ENCODE results near the gene MGAT4B. TPM values are rescaled to one million over a fixed set of nuclear protein-coding genes. Genes with fewer than 3 reads are reported as not detected.
A peak's percentile ranks its signal among the peaks of the same experiment; 100 is the strongest.

MGAT4B gene
- total and polyA plus RNA-seq, 2 of the 13 experiments (the other 11 are each of a cell fraction or from before 2014, with no cell fraction given): 93.5 to 130 TPM

- intact Hi-C loops (cut with micrococcal nuclease; ENCODE audit: unreplicated experiment): loop anchor here (2.0 kb wide), 2 partner anchors 13 to 21 kb away; no protein-coding TSS in a partner anchor
- FAIRE-seq: no peak
- no peak for DNase-seq (ENCODE audit: low spot score)
- POLR2A ChIA-PET: interaction anchor here (1.0 to 8.6 kb wide), 5 partner anchors 13 to 105 kb away, joined by 3 to 115 read pairs (median 7); partner anchors contain the start of gene SQSTM1
- Histone ChIP-seq H3K9me3 (ENCODE audit: low read length) (no peaks in the 10 kb centered on the region), H4K20me1 (ENCODE audit: insufficient read depth, low read length) (peaks cover 20% of the 10 kb centered on the region; the same call in 1 of the 2 replicates), H2AFZ (ENCODE audit: low read length) (no peak overlapping the region), H3K4me3 (replicated peaks in 1 of 3; ENCODE audit: insufficient read depth in 1 of 3, low read depth in 2 of 3, low read length in 3 of 3) (peak overlapping the region; percentile 60 to 95 (median 82)), H3K27me3 (ENCODE audit: control insufficient read depth in 1 of 2, insufficient read depth in 2 of 2, low read length in 2 of 2) (no peaks in the 10 kb centered on the region), H3K9ac (ENCODE audit: insufficient read depth, low read depth, low read length) (peak overlapping the region; percentile 86), H3K79me2 (ENCODE audit: insufficient read depth, low read length) (peaks cover 27% of the 10 kb centered on the region), H3K4me2 (ENCODE audit: low read depth, low read length) (peak overlapping the region; percentile 75), H3K36me3 (replicated peaks in 1 of 2; ENCODE audit: control insufficient read depth in 1 of 2, insufficient read depth in 2 of 2, low read length in 2 of 2) (peaks cover 9 to 14% of the 10 kb centered on the region in 2 experiments; a peak in 3 of 5 replicates), H3K27ac (ENCODE audit: extremely low read length, insufficient read depth, low read length) (peak overlapping the region; percentile 89), H3K4me1 (ENCODE audit: insufficient read depth, low read length) (peaks cover 43% of the 10 kb centered on the region)
- BruUV-seq (replicated peaks): no TSS peak
- WGBS (ENCODE audit: low lambda C conversion rate): 3% methylated on average over 11 of the region's 65 CpGs
- peak; percentile 2 for ATAC-seq
- in situ Hi-C loops (cut with HindIII; ENCODE audit: extremely low pct_ligation_motif_present, low pct_unique_long_range_greater_than_20kb): no loop called here
- CTCF ChIA-PET (ENCODE audit: low intra/inter-chr PET ratio, low total read pairs): no interaction called here
- TF ChIP-seq, protein P1, sequence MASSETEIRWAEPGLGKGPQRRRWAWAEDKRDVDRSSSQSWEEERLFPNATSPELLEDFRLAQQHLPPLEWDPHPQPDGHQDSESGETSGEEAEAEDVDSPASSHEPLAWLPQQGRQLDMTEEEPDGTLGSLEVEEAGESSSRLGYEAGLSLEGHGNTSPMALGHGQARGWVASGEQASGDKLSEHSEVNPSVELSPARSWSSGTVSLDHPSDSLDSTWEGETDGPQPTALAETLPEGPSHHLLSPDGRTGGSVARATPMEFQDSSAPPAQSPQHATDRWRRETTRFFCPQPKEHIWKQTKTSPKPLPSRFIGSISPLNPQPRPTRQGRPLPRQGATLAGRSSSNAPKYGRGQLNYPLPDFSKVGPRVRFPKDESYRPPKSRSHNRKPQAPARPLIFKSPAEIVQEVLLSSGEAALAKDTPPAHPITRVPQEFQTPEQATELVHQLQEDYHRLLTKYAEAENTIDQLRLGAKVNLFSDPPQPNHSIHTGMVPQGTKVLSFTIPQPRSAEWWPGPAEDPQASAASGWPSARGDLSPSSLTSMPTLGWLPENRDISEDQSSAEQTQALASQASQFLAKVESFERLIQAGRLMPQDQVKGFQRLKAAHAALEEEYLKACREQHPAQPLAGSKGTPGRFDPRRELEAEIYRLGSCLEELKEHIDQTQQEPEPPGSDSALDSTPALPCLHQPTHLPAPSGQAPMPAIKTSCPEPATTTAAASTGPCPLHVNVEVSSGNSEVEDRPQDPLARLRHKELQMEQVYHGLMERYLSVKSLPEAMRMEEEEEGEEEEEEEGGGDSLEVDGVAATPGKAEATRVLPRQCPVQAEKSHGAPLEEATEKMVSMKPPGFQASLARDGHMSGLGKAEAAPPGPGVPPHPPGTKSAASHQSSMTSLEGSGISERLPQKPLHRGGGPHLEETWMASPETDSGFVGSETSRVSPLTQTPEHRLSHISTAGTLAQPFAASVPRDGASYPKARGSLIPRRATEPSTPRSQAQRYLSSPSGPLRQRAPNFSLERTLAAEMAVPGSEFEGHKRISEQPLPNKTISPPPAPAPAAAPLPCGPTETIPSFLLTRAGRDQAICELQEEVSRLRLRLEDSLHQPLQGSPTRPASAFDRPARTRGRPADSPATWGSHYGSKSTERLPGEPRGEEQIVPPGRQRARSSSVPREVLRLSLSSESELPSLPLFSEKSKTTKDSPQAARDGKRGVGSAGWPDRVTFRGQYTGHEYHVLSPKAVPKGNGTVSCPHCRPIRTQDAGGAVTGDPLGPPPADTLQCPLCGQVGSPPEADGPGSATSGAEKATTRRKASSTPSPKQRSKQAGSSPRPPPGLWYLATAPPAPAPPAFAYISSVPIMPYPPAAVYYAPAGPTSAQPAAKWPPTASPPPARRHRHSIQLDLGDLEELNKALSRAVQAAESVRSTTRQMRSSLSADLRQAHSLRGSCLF (CRISPR knock-in tag; IDR thresholded peaks at IDR 0.05; ENCODE audit: borderline replicate concordance): no peak
- TF ChIP-seq, protein P2, sequence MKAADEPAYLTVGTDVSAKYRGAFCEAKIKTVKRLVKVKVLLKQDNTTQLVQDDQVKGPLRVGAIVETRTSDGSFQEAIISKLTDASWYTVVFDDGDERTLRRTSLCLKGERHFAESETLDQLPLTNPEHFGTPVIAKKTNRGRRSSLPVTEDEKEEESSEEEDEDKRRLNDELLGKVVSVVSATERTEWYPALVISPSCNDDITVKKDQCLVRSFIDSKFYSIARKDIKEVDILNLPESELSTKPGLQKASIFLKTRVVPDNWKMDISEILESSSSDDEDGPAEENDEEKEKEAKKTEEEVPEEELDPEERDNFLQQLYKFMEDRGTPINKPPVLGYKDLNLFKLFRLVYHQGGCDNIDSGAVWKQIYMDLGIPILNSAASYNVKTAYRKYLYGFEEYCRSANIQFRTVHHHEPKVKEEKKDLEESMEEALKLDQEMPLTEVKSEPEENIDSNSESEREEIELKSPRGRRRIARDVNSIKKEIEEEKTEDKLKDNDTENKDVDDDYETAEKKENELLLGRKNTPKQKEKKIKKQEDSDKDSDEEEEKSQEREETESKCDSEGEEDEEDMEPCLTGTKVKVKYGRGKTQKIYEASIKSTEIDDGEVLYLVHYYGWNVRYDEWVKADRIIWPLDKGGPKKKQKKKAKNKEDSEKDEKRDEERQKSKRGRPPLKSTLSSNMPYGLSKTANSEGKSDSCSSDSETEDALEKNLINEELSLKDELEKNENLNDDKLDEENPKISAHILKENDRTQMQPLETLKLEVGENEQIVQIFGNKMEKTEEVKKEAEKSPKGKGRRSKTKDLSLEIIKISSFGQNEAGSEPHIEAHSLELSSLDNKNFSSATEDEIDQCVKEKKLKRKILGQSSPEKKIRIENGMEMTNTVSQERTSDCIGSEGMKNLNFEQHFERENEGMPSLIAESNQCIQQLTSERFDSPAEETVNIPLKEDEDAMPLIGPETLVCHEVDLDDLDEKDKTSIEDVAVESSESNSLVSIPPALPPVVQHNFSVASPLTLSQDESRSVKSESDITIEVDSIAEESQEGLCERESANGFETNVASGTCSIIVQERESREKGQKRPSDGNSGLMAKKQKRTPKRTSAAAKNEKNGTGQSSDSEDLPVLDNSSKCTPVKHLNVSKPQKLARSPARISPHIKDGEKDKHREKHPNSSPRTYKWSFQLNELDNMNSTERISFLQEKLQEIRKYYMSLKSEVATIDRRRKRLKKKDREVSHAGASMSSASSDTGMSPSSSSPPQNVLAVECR (CRISPR knock-in tag; IDR thresholded peaks at IDR 0.05; ENCODE audit: borderline replicate concordance): peak; percentile 68
- TF ChIP-seq ZC3H4 (CRISPR knock-in tag; IDR thresholded peaks at IDR 0.05; ENCODE audit: borderline replicate concordance) (no peak), ZNF101 (CRISPR knock-in tag; IDR thresholded peaks at IDR 0.05; ENCODE audit: borderline replicate concordance, low read depth) (0 out of 2 replicates have a peak, but pooled peaks have one; percentile 58), RBM22 (optimal IDR thresholded peaks at IDR 0.05; ENCODE audit: low read length) (no peak), SAFB2 (CRISPR knock-in tag; IDR thresholded peaks at IDR 0.05; ENCODE audit: borderline replicate concordance, low read depth) (no peak; the same call in 1 of the 2 replicates), ZBTB42 (CRISPR knock-in tag; IDR thresholded peaks at IDR 0.05) (no peak), ARID2 (CRISPR knock-in tag; IDR thresholded peaks at IDR 0.05; ENCODE audit: borderline replicate concordance) (0 out of 2 replicates have a peak, but pooled peaks have one; percentile 42), ZNF891 (CRISPR knock-in tag; IDR thresholded peaks at IDR 0.05) (no peak), SAP130 (CRISPR knock-in tag; IDR thresholded peaks at IDR 0.05; ENCODE audit: low read depth) (peak; percentile 38), HNRNPUL1 (IDR thresholded peaks at IDR 0.05; ENCODE audit: low read depth, low read length) (no peak)
- TF ChIP-seq, protein P3, sequence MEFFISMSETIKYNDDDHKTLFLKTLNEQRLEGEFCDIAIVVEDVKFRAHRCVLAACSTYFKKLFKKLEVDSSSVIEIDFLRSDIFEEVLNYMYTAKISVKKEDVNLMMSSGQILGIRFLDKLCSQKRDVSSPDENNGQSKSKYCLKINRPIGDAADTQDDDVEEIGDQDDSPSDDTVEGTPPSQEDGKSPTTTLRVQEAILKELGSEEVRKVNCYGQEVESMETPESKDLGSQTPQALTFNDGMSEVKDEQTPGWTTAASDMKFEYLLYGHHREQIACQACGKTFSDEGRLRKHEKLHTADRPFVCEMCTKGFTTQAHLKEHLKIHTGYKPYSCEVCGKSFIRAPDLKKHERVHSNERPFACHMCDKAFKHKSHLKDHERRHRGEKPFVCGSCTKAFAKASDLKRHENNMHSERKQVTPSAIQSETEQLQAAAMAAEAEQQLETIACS (CRISPR knock-in tag; IDR thresholded peaks at IDR 0.05): no peak
Observed at GRCh38 chr5:179805529-179806249, 977 bp downstream of the MGAT4B start.

Data from HepG2 (cell line).